ENCODE data around the gene SMAP1. TPM values are rescaled to one million over a fixed set of nuclear protein-coding genes. Genes with fewer than 3 reads are reported as not detected.

SMAP1 gene
- total and polyA plus RNA-seq, 2 experiments from 2014 or later: 31.1 to 34.6 TPM

DNA sequence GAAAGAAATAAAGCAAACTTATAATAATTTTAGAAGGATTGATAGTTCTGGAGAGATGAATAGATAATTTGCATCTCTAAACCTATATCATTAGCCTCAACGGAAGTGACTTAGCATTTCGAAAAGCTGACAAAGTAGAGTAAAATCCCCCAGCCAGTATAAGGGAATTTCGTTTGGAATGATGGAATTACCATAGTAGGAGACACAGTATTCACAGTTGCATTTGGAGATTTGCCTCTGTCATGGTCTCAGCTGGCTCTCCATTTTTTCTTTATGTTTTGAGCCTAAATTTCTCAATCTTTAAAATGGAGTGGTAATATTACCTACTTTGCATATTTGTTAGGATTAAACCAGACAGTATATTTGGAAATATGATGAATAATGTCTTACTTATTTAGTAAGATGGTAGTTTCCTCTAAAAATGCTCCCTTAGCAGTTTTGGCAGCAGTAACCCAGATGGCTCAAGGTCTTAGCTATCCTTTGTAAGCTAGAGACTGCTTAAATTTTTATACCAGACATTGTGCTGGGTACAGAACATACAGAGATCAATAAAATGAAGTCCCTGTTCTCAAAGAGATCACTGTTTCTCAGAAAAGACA, 58.2 kb downstream of the SMAP1 start:
- Histone ChIP-seq H3K4me1 (ENCODE audit: insufficient read depth) (peaks cover 17% of the 10 kb centered on the region), H3F3A (replicated peaks; ENCODE audit: low read depth) (no peaks in the 10 kb centered on the region)

More for the DNA sequence above, 58.2 kb downstream of the SMAP1 start:
- peak overlapping the region; percentile 98 for H3K27ac Mint-ChIP-seq
- no peak overlapping the region for H2AFZ ChIP-seq
- TF ChIP-seq STAT1 (IDR thresholded peaks at IDR 0.05; ENCODE audit: unreplicated experiment): no peak
- TF ChIP-seq, protein P1, sequence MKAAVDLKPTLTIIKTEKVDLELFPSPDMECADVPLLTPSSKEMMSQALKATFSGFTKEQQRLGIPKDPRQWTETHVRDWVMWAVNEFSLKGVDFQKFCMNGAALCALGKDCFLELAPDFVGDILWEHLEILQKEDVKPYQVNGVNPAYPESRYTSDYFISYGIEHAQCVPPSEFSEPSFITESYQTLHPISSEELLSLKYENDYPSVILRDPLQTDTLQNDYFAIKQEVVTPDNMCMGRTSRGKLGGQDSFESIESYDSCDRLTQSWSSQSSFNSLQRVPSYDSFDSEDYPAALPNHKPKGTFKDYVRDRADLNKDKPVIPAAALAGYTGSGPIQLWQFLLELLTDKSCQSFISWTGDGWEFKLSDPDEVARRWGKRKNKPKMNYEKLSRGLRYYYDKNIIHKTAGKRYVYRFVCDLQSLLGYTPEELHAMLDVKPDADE (IDR thresholded peaks at IDR 0.05): no peak
- TF ChIP-seq ZNF114 (CRISPR knock-in tag; IDR thresholded peaks at IDR 0.05): no peak
- no peak for TF ChIP-seq POLR2AphosphoS5 (IDR thresholded peaks at IDR 0.05; ENCODE audit: low read depth)
- TF ChIP-seq JUNB (IDR thresholded peaks at IDR 0.05; ENCODE audit: unreplicated experiment): no peak
- no peak for TF ChIP-seq EZH2phosphoT487 (IDR thresholded peaks at IDR 0.05; ENCODE audit: unreplicated experiment)
- TF ChIP-seq, protein P2, sequence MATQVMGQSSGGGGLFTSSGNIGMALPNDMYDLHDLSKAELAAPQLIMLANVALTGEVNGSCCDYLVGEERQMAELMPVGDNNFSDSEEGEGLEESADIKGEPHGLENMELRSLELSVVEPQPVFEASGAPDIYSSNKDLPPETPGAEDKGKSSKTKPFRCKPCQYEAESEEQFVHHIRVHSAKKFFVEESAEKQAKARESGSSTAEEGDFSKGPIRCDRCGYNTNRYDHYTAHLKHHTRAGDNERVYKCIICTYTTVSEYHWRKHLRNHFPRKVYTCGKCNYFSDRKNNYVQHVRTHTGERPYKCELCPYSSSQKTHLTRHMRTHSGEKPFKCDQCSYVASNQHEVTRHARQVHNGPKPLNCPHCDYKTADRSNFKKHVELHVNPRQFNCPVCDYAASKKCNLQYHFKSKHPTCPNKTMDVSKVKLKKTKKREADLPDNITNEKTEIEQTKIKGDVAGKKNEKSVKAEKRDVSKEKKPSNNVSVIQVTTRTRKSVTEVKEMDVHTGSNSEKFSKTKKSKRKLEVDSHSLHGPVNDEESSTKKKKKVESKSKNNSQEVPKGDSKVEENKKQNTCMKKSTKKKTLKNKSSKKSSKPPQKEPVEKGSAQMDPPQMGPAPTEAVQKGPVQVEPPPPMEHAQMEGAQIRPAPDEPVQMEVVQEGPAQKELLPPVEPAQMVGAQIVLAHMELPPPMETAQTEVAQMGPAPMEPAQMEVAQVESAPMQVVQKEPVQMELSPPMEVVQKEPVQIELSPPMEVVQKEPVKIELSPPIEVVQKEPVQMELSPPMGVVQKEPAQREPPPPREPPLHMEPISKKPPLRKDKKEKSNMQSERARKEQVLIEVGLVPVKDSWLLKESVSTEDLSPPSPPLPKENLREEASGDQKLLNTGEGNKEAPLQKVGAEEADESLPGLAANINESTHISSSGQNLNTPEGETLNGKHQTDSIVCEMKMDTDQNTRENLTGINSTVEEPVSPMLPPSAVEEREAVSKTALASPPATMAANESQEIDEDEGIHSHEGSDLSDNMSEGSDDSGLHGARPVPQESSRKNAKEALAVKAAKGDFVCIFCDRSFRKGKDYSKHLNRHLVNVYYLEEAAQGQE (IDR thresholded peaks at IDR 0.05; ENCODE audit: unreplicated experiment): no peak
- TF ChIP-seq CREB1 (CRISPR knock-in tag; IDR thresholded peaks at IDR 0.05; ENCODE audit: low read depth): no peak
- no peak for TF ChIP-seq NANOG (IDR thresholded peaks at IDR 0.05; ENCODE audit: borderline replicate concordance)
- TF ChIP-seq EZH2 (IDR thresholded peaks at IDR 0.05; ENCODE audit: low read depth, unreplicated experiment): no peak
- TF ChIP-seq, protein P3, sequence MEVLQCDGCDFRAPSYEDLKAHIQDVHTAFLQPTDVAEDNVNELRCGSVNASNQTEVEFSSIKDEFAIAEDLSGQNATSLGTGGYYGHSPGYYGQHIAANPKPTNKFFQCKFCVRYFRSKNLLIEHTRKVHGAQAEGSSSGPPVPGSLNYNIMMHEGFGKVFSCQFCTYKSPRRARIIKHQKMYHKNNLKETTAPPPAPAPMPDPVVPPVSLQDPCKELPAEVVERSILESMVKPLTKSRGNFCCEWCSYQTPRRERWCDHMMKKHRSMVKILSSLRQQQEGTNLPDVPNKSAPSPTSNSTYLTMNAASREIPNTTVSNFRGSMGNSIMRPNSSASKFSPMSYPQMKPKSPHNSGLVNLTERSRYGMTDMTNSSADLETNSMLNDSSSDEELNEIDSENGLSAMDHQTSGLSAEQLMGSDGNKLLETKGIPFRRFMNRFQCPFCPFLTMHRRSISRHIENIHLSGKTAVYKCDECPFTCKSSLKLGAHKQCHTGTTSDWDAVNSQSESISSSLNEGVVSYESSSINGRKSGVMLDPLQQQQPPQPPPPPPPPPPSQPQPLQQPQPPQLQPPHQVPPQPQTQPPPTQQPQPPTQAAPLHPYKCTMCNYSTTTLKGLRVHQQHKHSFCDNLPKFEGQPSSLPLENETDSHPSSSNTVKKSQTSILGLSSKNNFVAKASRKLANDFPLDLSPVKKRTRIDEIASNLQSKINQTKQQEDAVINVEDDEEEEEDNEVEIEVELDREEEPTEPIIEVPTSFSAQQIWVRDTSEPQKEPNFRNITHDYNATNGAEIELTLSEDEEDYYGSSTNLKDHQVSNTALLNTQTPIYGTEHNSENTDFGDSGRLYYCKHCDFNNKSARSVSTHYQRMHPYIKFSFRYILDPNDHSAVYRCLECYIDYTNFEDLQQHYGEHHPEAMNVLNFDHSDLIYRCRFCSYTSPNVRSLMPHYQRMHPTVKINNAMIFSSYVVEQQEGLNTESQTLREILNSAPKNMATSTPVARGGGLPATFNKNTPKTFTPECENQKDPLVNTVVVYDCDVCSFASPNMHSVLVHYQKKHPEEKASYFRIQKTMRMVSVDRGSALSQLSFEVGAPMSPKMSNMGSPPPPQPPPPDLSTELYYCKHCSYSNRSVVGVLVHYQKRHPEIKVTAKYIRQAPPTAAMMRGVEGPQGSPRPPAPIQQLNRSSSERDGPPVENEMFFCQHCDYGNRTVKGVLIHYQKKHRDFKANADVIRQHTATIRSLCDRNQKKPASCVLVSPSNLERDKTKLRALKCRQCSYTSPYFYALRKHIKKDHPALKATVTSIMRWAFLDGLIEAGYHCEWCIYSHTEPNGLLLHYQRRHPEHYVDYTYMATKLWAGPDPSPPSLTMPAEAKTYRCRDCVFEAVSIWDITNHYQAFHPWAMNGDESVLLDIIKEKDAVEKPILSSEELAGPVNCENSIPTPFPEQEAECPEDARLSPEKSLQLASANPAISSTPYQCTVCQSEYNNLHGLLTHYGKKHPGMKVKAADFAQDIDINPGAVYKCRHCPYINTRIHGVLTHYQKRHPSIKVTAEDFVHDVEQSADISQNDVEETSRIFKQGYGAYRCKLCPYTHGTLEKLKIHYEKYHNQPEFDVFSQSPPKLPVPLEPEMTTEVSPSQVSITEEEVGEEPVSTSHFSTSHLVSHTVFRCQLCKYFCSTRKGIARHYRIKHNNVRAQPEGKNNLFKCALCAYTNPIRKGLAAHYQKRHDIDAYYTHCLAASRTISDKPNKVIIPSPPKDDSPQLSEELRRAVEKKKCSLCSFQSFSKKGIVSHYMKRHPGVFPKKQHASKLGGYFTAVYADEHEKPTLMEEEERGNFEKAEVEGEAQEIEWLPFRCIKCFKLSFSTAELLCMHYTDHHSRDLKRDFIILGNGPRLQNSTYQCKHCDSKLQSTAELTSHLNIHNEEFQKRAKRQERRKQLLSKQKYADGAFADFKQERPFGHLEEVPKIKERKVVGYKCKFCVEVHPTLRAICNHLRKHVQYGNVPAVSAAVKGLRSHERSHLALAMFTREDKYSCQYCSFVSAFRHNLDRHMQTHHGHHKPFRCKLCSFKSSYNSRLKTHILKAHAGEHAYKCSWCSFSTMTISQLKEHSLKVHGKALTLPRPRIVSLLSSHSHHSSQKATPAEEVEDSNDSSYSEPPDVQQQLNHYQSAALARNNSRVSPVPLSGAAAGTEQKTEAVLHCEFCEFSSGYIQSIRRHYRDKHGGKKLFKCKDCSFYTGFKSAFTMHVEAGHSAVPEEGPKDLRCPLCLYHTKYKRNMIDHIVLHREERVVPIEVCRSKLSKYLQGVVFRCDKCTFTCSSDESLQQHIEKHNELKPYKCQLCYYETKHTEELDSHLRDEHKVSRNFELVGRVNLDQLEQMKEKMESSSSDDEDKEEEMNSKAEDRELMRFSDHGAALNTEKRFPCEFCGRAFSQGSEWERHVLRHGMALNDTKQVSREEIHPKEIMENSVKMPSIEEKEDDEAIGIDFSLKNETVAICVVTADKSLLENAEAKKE (CRISPR knock-in tag; IDR thresholded peaks at IDR 0.05): no peak
- TF ChIP-seq, protein P4, sequence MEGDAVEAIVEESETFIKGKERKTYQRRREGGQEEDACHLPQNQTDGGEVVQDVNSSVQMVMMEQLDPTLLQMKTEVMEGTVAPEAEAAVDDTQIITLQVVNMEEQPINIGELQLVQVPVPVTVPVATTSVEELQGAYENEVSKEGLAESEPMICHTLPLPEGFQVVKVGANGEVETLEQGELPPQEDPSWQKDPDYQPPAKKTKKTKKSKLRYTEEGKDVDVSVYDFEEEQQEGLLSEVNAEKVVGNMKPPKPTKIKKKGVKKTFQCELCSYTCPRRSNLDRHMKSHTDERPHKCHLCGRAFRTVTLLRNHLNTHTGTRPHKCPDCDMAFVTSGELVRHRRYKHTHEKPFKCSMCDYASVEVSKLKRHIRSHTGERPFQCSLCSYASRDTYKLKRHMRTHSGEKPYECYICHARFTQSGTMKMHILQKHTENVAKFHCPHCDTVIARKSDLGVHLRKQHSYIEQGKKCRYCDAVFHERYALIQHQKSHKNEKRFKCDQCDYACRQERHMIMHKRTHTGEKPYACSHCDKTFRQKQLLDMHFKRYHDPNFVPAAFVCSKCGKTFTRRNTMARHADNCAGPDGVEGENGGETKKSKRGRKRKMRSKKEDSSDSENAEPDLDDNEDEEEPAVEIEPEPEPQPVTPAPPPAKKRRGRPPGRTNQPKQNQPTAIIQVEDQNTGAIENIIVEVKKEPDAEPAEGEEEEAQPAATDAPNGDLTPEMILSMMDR (conservative IDR thresholded peaks at IDR 0.05; ENCODE audit: low read depth in 2 of 2): no peak
- TF ChIP-seq ZNF331 (CRISPR knock-in tag; IDR thresholded peaks at IDR 0.05; ENCODE audit: low read depth): no peak
- H3K4me2 ChIP-seq: peak overlapping the region; percentile 12
- ATAC-seq (peak; percentile 79), DNase-seq (ENCODE audit: low spot score) (peak; percentile 64)
- no peaks in the 10 kb centered on the region for H3K27me3 ChIP-seq (ENCODE audit: insufficient read depth)
- H3K4me1 Mint-ChIP-seq: peaks cover 34% of the 10 kb centered on the region
- peaks cover 30% of the 10 kb centered on the region for H3K79me2 ChIP-seq (replicated peaks; ENCODE audit: insufficient read depth)
- H3K27me3 Mint-ChIP-seq (ENCODE audit: insufficient read depth, low read depth, poor library complexity): peaks cover 2% of the 10 kb centered on the region
- no peaks in the 10 kb centered on the region for H3K36me3 ChIP-seq (ENCODE audit: insufficient read depth)
- H3K9me2 ChIP-seq (ENCODE audit: insufficient read depth): no peaks in the 10 kb centered on the region
- H3K27ac ChIP-seq (ENCODE audit: low read depth): peak overlapping the region; percentile 86
- H3K36me3 Mint-ChIP-seq (ENCODE audit: low read depth): peaks cover 13% of the 10 kb centered on the region; the same call in 2 of the 3 replicates
- peaks cover 10% of the 10 kb centered on the region; the same call in 2 of the 3 replicates for H3K9me3 Mint-ChIP-seq
- H3K4me3 ChIP-seq: no peak overlapping the region
- no peaks in the 10 kb centered on the region for H4K20me1 ChIP-seq (replicated peaks; ENCODE audit: insufficient read depth)
- peak overlapping the region; percentile 14; the same call in 1 of the 3 replicates for H3K4me3 Mint-ChIP-seq
